Stimulated activated CD4-positive, alpha-beta T cell treated with anti-CD3 and anti-CD28 coated beads, Interleukin-4, amount 100 ng/mL, for 24 hours (primary cell): ENCODE results near the gene TNFAIP8L1.
"Not testable (repeated sequence)": the region's sequence is repeated elsewhere in the genome, so short reads cannot be mapped to it uniquely, and the experiment has no call there.

Experiments
- DNase-seq: peaks from one replicate; pipeline ENCODE4 v3.0.0-alpha.2; 2020

Gene TNFAIP8L1

DNA sequence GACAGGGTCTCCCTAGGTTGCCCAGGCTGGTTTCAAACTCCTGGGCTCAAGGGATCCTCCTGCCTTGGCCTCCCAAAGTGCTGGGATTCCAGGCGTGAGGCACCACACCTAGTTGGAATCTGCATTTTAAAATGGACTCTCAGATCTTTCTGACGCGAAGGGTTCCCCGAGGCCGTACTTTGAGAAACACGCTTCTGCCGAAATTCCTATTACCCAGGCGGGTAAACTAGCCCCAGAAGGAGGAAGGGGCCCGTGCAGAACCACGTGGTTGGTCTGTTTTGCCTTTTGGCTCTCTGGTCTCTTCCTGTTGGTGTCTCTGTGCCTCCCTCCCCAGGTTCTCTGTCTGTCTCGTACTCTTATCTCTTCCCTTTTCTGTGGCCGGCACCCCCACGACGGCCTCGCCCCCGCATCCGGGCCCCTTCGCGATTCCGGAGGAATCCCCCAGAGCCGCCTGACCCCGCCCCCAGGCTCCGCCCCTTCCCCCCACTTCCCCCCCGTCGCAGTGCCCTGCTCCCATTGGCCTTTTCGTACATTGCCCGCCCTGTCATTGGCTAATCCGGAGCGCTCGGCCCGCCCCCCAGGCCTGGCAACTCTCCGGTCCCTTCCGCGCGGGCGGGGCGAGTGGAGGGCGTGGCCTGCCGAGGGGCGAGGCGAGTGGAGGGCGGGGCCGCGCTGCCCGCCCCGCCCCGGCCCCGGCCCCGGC is at the start of gene TNFAIP8L1:
TSS of gene TNFAIP8L1 (plus strand) at position 689 of the 703 bp plus-strand sequence. CDS start 12,354 bp downstream, outside the sequence.
- peak; percentile 99 for DNase-seq

GRCh38 chr19:4589579-4590410 is 49.5 kb upstream of the TNFAIP8L1 start:
- no peak for DNase-seq

- DNase-seq, result no peak
Observed at GRCh38 chr19:4590559-4590958, 48.8 kb upstream of the TNFAIP8L1 start.

DNA sequence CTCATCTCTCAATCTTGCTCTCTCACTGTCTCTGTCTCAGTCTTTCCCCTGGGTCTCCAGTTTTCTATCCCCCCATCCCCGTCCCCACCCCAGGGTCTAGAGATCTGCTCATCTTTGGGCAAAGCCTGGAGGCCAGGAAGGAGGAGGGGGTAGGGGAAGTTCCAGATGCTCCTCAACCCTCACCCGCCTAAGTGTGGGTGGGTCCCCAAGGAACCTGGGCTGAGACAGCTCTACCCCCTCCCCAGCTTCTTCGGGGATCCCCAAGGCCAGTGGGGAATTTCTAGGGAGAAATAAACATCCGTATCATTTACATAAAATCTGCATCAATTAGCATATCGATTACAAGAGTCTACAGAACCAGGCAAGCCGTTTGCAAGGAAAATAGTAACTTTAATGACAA is 48.0 kb upstream of the TNFAIP8L1 start:
- no peak for DNase-seq

GRCh38 chr19:4592445-4592844 is 46.9 kb upstream of the TNFAIP8L1 start:
- DNase-seq, result no peak

DNA sequence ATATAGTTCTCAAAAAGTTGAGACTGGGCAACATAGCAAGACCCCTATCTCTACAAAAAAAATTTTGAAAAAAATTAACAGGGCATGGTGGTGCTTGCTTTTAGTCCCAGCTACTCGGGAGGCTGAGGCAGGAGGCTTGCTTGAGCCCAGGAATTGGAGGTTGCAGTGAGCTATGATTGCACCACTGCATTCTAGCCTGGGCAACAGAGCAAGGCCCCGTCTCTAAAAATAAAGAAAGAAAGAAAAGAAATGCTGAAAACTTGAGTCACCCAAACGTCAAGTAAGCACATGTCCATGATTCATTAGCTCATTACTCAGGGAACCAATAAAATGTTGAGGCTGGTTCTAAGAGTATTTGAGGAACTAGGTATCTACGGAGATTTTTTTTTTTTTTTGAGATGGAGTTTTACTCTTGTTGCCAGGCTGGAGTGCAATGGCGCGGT is 45.9 kb upstream of the TNFAIP8L1 start:
- DNase-seq, result no peak

DNA sequence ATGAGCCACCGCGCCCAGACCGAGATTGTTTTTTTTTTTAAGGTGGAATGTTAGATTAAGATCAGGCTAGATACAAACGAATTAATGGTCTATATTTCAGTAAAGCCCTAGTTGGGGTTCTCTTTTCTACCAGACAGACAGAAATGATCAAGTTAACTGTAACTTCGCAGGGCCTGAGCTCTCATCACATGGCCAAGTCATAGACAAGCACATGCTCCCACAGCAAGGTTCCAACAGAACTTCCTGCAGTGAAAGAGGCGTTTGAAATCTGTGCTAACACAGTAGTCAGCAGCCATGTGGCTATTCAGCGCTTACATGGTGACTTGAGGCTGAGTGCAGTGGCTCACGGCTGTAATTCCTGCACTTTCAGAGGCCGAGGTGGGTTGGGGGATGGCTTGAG is 45.1 kb upstream of the TNFAIP8L1 start:
- no peak for DNase-seq

DNA sequence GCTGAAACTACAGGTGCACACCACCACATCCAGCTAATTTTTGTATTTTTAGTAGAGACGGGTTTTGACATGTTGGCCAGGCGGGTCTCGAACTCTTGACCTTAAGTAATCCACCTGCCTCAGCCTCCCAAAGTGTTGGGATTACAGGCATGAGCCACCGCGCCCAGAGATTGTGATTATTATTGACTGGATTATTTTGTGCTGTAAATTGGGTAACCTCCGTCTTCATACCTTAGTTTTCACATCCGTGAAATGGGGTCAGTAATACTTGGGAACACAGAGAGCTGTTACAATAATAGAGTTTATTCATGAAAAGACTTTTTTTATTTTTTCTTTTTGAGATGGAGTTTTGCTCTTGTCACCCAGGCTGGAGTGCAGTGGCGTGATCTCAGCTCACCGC is 44.2 kb upstream of the TNFAIP8L1 start:
- not testable (repeated sequence) for DNase-seq

DNA sequence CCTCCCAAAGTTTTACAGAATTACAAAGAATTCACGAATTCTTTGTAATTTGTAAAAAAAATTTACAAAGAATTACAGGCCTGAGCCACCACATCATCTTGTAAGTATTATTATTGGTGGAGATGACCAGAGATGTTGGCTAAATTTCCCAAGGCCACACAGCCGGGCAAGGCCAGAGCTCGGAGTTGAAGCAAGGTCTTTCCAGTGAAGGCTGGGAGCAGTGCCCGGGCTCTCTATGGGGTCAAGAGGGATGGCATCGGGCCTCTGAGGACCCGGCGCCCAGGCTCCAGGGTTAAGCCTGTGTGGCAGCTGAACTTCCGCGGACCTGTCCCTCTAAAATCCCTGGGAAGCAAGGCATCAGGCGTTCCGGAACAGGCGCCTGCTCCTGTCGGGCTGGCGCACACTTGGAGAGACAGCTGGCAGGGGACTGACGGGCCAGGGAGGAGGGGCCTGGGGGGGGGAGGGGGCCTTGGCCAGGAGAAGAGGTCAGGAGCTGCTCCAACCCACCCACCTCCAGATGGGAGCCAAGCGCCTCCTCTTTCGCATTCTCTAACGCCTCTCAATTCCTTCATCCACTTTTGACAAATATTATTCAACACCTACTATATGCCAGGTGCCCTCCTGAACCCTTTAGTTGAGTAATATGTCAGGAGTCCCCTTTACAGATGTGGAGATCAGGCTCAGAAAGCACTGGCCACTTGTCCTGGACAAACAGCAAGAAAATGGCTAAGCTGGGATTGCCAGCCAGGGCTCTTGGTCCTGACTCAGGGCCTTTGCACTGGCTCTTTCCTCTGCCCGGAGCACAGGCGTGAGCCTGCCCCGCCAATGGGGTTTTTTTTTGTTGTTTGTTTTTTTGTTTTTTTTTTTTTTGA is 43.0 kb upstream of the TNFAIP8L1 start:
- DNase-seq, result no peak

- no peak for DNase-seq
Observed at GRCh38 chr19:4597278-4597974, 41.9 kb upstream of the TNFAIP8L1 start.

GRCh38 chr19:4597975-4598671 is 41.2 kb upstream of the TNFAIP8L1 start:
- peak; percentile 40 for DNase-seq

DNA sequence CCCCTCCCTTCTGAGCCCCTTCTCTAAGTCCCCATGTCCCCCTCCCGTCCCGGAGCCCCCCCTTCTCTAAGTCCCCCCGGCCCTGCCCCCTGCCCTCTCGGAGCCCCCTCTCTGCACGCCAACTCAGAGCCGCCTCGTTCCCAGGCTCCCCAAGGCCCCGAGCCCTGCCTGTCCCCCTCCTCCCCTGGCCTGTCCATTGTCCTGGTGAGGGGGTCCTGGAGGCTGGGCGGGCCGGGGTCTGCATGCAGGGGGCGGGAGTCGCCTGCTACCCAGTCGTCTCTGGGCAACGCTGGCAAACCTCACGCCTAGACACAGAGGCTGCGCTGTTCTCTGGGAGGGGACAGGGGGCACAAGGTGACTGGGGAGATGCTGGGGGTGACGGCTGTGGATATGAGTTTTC is 40.6 kb upstream of the TNFAIP8L1 start:
- no peak for DNase-seq

DNA sequence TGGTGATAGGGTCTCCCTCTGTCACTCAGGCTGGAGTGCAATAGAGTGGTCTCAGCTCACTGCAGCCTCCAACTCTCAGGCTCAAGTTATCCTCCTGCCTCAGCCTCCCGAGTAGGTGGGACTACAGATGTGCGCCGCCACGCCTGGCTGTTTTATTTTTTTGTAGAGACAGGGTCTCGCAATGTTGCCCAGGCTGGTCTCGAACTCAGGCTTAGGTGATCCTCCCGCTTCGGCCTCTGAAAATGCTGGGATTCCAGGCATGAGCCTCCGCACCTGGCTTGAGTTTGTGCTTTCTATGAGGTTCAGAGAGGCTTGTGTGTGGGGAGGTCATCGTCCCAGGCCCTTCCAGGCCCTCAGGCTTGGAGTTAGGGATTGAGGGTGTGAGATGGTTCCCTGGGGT is 39.2 kb upstream of the TNFAIP8L1 start:
- no peak for DNase-seq

GRCh38 chr19:4600893-4601292 is 38.4 kb upstream of the TNFAIP8L1 start:
- no peak for DNase-seq

GRCh38 chr19:4602173-4602788 is 37.0 kb upstream of the TNFAIP8L1 start:
- no peak for DNase-seq

- DNase-seq, result no peak
Observed at GRCh38 chr19:4602915-4603314, 36.4 kb upstream of the TNFAIP8L1 start.

DNA sequence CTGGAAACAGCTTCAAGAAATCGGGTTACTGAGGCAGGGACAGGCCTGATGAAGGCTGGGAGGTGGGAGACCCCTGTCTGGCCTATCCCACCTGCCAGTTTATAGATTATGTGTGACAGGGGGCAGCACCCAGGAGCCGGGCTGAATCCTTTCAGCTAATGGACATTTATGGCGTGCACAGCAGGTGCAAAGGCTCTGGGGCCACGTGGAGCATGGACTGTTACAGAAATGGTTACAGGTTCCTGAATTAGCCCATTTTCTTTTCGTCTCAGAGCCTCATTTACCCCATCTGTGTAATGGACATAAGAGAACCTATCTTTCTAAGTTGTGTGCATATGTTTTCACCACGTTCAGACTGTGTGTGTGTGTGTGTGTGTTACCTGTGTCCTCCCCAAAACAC is 34.4 kb upstream of the TNFAIP8L1 start:
- DNase-seq, result no peak

DNA sequence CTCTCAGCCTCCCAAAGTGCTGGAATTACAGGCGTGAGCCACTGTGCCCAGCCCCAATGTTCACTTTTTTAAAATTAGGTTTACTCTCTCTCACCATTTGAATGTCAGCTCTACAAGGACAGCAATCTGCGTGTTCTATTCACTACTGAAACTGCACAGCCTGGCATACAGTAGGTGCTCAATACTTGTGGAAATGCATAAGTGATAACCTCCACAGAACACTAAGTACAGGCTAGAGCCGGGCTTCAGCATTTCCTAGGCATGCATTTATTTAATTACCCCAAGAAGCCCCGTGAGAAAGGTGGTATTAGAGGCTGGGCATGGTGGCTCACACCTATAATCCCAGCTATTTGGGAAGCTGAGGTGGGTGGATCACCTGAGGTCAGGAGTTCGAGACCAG is 33.1 kb upstream of the TNFAIP8L1 start:
- DNase-seq, result no peak

DNA sequence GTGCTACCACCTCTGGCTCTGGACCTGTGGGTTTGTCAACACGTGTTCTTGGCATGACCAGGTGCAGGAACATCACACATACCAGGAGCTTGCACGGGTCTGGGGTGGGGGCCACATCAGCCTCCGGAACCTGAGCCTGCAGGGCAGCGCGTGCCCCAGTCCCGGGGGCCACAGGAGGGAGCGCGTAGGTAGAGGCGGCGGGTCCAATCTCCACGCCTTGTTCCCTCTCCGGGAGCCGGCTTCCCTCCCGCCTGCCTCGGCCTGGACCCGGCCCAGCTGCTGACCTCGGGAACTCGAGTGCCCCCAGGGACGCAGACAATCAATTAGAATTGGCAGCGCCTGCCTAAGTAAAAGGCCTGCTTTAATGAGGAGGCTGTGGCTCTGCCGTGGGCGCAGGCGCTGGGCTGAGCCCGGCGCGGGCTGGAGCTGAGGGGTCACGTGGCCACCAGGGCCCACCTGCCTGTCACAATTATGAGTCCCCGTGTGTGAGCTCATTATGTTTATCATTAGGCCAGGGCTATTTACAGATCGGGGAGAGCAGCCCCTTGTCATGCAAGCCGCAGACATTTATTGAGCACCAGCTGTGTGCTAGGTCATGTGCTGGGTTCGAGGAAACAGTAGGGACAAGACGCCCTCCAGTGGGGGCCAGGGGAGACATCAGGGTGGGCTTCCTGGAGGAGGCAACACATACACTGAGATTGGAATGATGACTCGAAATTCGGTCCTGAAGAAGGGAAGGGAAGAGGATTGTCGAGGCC is 32.2 kb upstream of the TNFAIP8L1 start:
- no peak for DNase-seq

DNA sequence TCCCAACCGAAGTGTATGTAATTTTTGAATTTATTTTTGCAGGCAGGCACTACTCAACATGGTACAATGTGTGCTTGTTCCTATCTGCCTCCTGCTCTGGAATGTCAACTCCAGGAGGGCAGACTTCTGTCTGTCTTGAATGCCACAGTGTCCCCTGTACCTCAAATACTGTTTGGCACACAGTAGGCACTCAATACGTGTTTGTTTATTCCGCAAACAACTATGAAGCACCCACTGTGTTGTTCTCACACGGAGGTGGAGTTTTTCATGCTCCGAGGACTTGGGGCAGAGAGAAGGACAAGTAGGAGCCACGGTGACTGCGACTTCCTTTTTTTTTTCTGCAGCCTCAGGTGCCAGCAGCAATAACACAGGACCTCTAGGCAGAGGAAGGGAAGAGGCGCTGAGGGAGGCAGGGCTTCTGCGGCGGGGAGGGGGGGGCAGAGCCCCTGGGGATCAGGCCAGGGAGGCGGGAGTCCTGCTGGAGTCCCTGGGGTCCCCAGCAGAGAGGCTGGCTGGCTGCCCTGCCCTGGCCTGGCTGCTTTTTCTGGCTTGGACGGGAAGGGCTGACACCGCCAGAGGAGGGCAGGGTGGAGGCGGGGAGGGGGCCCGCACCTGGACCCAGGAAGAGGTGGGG is 29.3 kb upstream of the TNFAIP8L1 start:
- no peak for DNase-seq
